Loucy (cell line): ENCODE measurements around the gene PSMD3.

Source experiments
- H2AFZ ChIP-seq: fragments of 200-600 bp; sonication (generic); 2 replicates; pipeline ENCODE4 v1.6.0; 2016; ENCODE audit warnings: antibody characterized with exemption, mild to moderate bottlenecking, low read length, moderate library complexity
- H3F3A ChIP-seq: fragments of 200-600 bp; 2 replicates; pipeline ENCODE4 v1.6.0; 2016; ENCODE audit warnings: antibody characterized with exemption, low read depth, mild to moderate bottlenecking
- H3K27me3 ChIP-seq: fragments of 200-600 bp; sonication (generic); 2 replicates; pipeline ENCODE4 v1.6.1; 2014; ENCODE audit warnings: low read length, mild to moderate bottlenecking; ENCODE audit not compliant: insufficient read depth, poor library complexity, severe bottlenecking
- H3K36me3 ChIP-seq: fragments of 200-600 bp; sonication (generic); 2 replicates; pipeline ENCODE4 v1.6.1; 2016; ENCODE audit warnings: low read length; ENCODE audit not compliant: insufficient read depth
- H3K4me1 ChIP-seq: fragments of 200-600 bp; sonication (generic); 2 replicates; pipeline ENCODE4 v1.5.1; 2014; ENCODE audit warnings: low read length, mild to moderate bottlenecking; ENCODE audit not compliant: insufficient read depth, poor library complexity, severe bottlenecking
- H3K4me2 ChIP-seq: fragments of 200-600 bp; sonication (generic); 2 replicates; pipeline ENCODE4 v1.6.0; 2014; ENCODE audit warnings: antibody characterized with exemption, low read length, low read depth, mild to moderate bottlenecking; ENCODE audit not compliant: poor library complexity, severe bottlenecking
- H3K4me3 ChIP-seq: fragments of 200-600 bp; sonication (generic); 2 replicates; pipeline ENCODE4 v1.5.1; 2014; ENCODE audit warnings: low read length, mild to moderate bottlenecking, mixed read lengths; ENCODE audit not compliant: poor library complexity, severe bottlenecking
- H3K79me2 ChIP-seq: fragments of 200-600 bp; sonication (generic); 2 replicates; pipeline ENCODE4 v1.6.1; 2014; ENCODE audit warnings: low read length; ENCODE audit not compliant: insufficient read depth
- H3K9ac ChIP-seq: fragments of 200-600 bp; sonication (generic); 2 replicates; pipeline ENCODE4 v1.6.0; 2014; ENCODE audit warnings: mild to moderate bottlenecking, low read depth, low read length, moderate library complexity; ENCODE audit not compliant: poor library complexity, severe bottlenecking
- H3K9me2 ChIP-seq: fragments of 200-600 bp; sonication (generic); replicated peaks from 2 replicates; pipeline ENCODE4 v1.6.1; 2016; ENCODE audit warnings: low read depth, low read length, mixed read lengths
- H3K9me3 ChIP-seq: fragments of 200-600 bp; sonication (generic); 2 replicates; pipeline ENCODE4 v1.6.1; 2014; ENCODE audit warnings: mild to moderate bottlenecking, antibody characterized with exemption, low read length, low read depth; ENCODE audit not compliant: insufficient read depth
- H4K20me1 ChIP-seq: fragments of 200-600 bp; sonication (generic); 2 replicates; pipeline ENCODE4 v1.6.0; 2014; ENCODE audit warnings: antibody characterized with exemption, low read length, mild to moderate bottlenecking; ENCODE audit not compliant: insufficient read depth, poor library complexity, severe bottlenecking
- CTCF ChIP-seq: fragments of 200-600 bp; sonication (generic); conservative IDR thresholded peaks from 2 replicates; pipeline ENCODE4 v1.5.1; 2014; ENCODE audit warnings: mild to moderate bottlenecking, antibody characterized with exemption, low read length
- EZH2phosphoT487 ChIP-seq: fragments of 200-600 bp; IDR thresholded peaks from 2 replicates; pipeline ENCODE4 v1.6.1; 2018; ENCODE audit warnings: antibody characterized with exemption, mild to moderate bottlenecking, moderate library complexity, borderline replicate concordance

Gene PSMD3

DNA sequence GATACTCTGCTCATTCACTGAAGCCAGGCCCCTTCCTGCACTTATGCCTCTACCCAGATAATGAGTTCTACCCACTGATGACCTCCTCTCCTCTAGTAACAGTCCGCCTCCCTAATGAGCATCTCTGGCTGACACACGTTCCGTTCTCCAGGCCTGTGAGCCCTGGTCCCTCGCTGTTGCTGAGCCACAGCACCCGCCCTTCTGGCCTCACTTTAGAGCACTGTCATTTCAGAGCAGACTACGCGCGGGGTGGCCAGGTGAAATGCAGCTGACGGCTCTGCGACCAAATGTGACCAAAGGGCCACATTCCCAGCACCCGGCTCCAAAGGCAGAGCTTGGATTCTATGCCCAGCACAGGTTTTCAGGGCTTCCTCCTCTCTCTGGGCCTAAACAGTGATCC lies 13.8 kb downstream of the PSMD3 start:
- no peak overlapping the region for H2AFZ ChIP-seq
- H3K36me3 ChIP-seq = peaks cover 85% of the 10 kb centered on the region; the same call in 1 of the 2 replicates
- no peaks in the 10 kb centered on the region for H4K20me1 ChIP-seq
- no peaks in the 10 kb centered on the region for H3K27me3 ChIP-seq
- no peak for TF ChIP-seq EZH2phosphoT487
- TF ChIP-seq CTCF = no peak
- H3K4me1 ChIP-seq = no peaks in the 10 kb centered on the region
- no peak overlapping the region for H3K4me3 ChIP-seq
- no peaks in the 10 kb centered on the region for H3K9me3 ChIP-seq
- no peak overlapping the region for H3K9ac ChIP-seq
- no peak overlapping the region for H3K4me2 ChIP-seq
- no peaks in the 10 kb centered on the region for H3K9me2 ChIP-seq
- H3F3A ChIP-seq = no peaks in the 10 kb centered on the region
- H3K79me2 ChIP-seq = no peaks in the 10 kb centered on the region

DNA sequence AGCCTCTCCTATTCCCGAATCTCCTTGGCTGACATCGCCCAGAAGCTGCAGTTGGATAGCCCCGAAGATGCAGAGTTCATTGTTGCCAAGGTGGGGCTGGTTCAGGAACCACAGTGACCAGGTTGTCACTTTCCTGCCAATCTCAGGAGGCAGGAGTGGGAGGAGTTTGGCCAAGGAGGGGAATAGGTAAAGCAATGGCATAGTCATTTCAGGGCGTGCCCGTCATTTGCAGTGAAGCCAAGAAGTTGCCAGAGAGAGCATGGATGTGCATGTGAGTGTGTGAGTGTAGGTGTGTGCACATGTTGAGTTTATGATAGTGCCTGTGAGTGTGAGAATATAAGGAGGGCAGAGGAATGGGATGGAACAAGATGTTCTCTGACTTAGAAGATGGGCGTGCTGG lies 14.8 kb downstream of the PSMD3 start:
- no peaks in the 10 kb centered on the region for H4K20me1 ChIP-seq
- H3K36me3 ChIP-seq = peaks cover 75% of the 10 kb centered on the region; the same call in 1 of the 2 replicates
- TF ChIP-seq EZH2phosphoT487 (no peak), CTCF (no peak)
- H3K9me3 ChIP-seq = no peaks in the 10 kb centered on the region
- H3K27me3 ChIP-seq = no peaks in the 10 kb centered on the region
- H3F3A ChIP-seq = no peaks in the 10 kb centered on the region
- H3K4me2 ChIP-seq = no peak overlapping the region
- no peaks in the 10 kb centered on the region for H3K9me2 ChIP-seq
- H3K4me3 ChIP-seq = no peak overlapping the region
- no peaks in the 10 kb centered on the region for H3K79me2 ChIP-seq
- no peaks in the 10 kb centered on the region for H3K4me1 ChIP-seq
- no peak overlapping the region for H3K9ac ChIP-seq
- H2AFZ ChIP-seq = no peak overlapping the region

- Histone ChIP-seq H3K4me3 (no peak overlapping the region), H2AFZ (no peak overlapping the region), H3K9me2 (no peaks in the 10 kb centered on the region), H3K9ac (no peak overlapping the region), H3K79me2 (no peaks in the 10 kb centered on the region), H3K4me2 (no peak overlapping the region), H4K20me1 (no peaks in the 10 kb centered on the region), H3F3A (no peaks in the 10 kb centered on the region), H3K27me3 (no peaks in the 10 kb centered on the region), H3K36me3 (peaks cover 68% of the 10 kb centered on the region; the same call in 1 of the 2 replicates), H3K9me3 (no peaks in the 10 kb centered on the region), H3K4me1 (no peaks in the 10 kb centered on the region)
- no peak for TF ChIP-seq EZH2phosphoT487
- no peak for TF ChIP-seq CTCF
These were observed 15.6 kb downstream of the PSMD3 start for GRCh38 chr17:39996162-39996561.
